GM21447 (cell line): ENCODE measurements around the gene LIN9.
"Not testable (repeated sequence)": the region's sequence is repeated elsewhere in the genome, so short reads cannot be mapped to it uniquely, and the experiment has no call there.

Experiments used
- ATAC-seq: cut with Tn5 transposase; IDR thresholded peaks from one replicate; pipeline ENCODE4 v1.9.1; 2021; ENCODE audit not compliant: unreplicated experiment

The LIN9 gene

GRCh38 chr1:226276077-226276682 is 32.8 kb downstream of the LIN9 start:
- ATAC-seq: no peak

- ATAC-seq: no peak
Observed at GRCh38 chr1:226274138-226274537, 34.8 kb downstream of the LIN9 start.

GRCh38 chr1:226272233-226272902 is 36.6 kb downstream of the LIN9 start:
- not testable (repeated sequence) for ATAC-seq

- ATAC-seq: no peak
Observed at GRCh38 chr1:226268421-226269124, 40.4 kb downstream of the LIN9 start.

GRCh38 chr1:226261818-226262217 is 47.1 kb downstream of the LIN9 start:
- no peak for ATAC-seq

GRCh38 chr1:226255380-226255779 is 53.6 kb downstream of the LIN9 start:
- no peak for ATAC-seq

GRCh38 chr1:226253933-226254332 is 55.0 kb downstream of the LIN9 start:
- no peak for ATAC-seq

GRCh38 chr1:226252841-226253240 is 56.1 kb downstream of the LIN9 start:
- not testable (repeated sequence) for ATAC-seq

- no peak for ATAC-seq
Observed at GRCh38 chr1:226250511-226250910, 58.5 kb downstream of the LIN9 start.

- no peak for ATAC-seq
Observed at GRCh38 chr1:226248796-226249195, 60.2 kb downstream of the LIN9 start.

GRCh38 chr1:226248091-226248490 is 60.9 kb downstream of the LIN9 start:
- ATAC-seq: no peak

GRCh38 chr1:226239421-226239820 is 69.5 kb downstream of the LIN9 start:
- ATAC-seq: no peak

GRCh38 chr1:226236826-226237225 is 72.1 kb downstream of the LIN9 start:
- no peak for ATAC-seq

GRCh38 chr1:226233806-226234205 is 75.2 kb downstream of the LIN9 start:
- ATAC-seq: no peak

GRCh38 chr1:226233293-226233692 is 75.7 kb downstream of the LIN9 start:
- peak; percentile 70 for ATAC-seq

- ATAC-seq: peak; percentile 40
Observed at GRCh38 chr1:226226601-226227000, 82.4 kb downstream of the LIN9 start.

GRCh38 chr1:226223786-226224244 is 85.1 kb downstream of the LIN9 start:
- ATAC-seq: peak; percentile 71

GRCh38 chr1:226223157-226223785 is 85.7 kb downstream of the LIN9 start, which contains the start of gene MIXL1:
Gene MIXL1, plus strand, starts transcription at chr1:226223664. Its CDS starts 18 bp downstream, at chr1:226223682.
- ATAC-seq: no peak

- ATAC-seq: no peak
Observed at GRCh38 chr1:226222686-226223085, 86.3 kb downstream of the LIN9 start.

GRCh38 chr1:226220473-226221189 is 88.3 kb downstream of the LIN9 start:
- ATAC-seq: no peak

- ATAC-seq: no peak
Observed at GRCh38 chr1:226217273-226217672, 91.7 kb downstream of the LIN9 start.
